BLaER1 treated with 17β-estradiol and CSF1 and Interleukin-3, amounts not matched to agents 10 nM and 100 nM (cell line): Measurements from ENCODE around the gene ZNF644.
"Not testable (repeated sequence)": the region's sequence is repeated elsewhere in the genome, so short reads cannot be mapped to it uniquely, and the experiment has no call there.

Experiments used
- H3K27ac ChIP-seq, 11 experiments: shearing (Covaris generic); formaldehyde crosslinking; 2 replicates each; pipeline ENCODE4 v1.8.1; 2022
- H3K27me3 ChIP-seq, 11 experiments: shearing (Covaris generic); formaldehyde crosslinking; 2 replicates each; pipeline ENCODE4 v1.8.1; 2022
- H3K36me3 ChIP-seq, 11 experiments: shearing (Covaris generic); formaldehyde crosslinking; 2 replicates each; pipeline ENCODE4 v1.8.1; 2022
- H3K4me1 ChIP-seq, 10 experiments: shearing (Covaris generic); formaldehyde crosslinking; 2 replicates each; pipeline ENCODE4 v1.8.1; 2022
- H3K4me2 ChIP-seq, 11 experiments: shearing (Covaris generic); formaldehyde crosslinking; 2 replicates each; pipeline ENCODE4 v1.8.1; 2022
- H3K4me3 ChIP-seq, 10 experiments: shearing (Covaris generic); formaldehyde crosslinking; 2 replicates each; pipeline ENCODE4 v1.8.1; 2022
- H3K9ac ChIP-seq, 11 experiments: shearing (Covaris generic); formaldehyde crosslinking; 2 replicates each; pipeline ENCODE4 v1.8.1; 2022
- H3K9me3 ChIP-seq, 11 experiments: shearing (Covaris generic); formaldehyde crosslinking; replicated peaks in 1 of 11; 2 replicates each; pipeline ENCODE4 v1.8.1; 2022
- H4K20me1 ChIP-seq, 11 experiments: shearing (Covaris generic); formaldehyde crosslinking; 2 replicates each; pipeline ENCODE4 v1.8.1; 2022
- Cebpa-rat ChIP-seq, 11 experiments: shearing (Covaris generic); IDR thresholded peaks; 2 replicates each; pipeline ENCODE4 v1.8.1; 2022

Gene ZNF644

DNA sequence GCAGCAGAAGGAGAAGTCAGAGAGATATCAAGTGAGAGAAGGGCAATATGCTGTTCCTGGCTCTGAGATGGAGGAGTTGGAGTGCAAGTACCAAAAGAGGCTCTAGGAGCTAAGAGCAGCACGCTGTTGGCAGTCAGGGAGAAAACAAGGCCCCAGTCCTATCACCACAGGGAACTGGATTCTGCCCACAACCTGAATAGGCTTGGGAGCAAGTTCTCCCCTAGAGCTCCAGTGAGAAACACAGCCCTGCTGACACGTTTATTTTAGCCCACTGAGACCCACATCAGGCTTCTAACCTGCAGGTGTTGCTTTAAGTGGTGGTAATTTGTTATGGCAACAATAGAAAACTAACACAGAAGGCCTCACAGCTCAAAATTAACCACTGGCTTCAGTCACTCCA, 31.8 kb upstream of the ZNF644 start:
- H3K27me3 ChIP-seq = no peaks in the 10 kb centered on the region
- 0 out of 22 replicates have a peak, but pooled peaks cover 0 to 4% (median 0%) of the 10 kb centered on the region in 11 experiments for H3K9me3 ChIP-seq
- no peak overlapping the region for H3K4me3 ChIP-seq
- H3K36me3 ChIP-seq = no peaks in the 10 kb centered on the region
- peaks cover 39 to 57% (median 49%) of the 10 kb centered on the region in 10 experiments for H3K4me1 ChIP-seq
- peak overlapping the region in 8 of 11 experiments; percentile 71 to 86 (median 81); a peak in 11 of 22 replicates for H3K27ac ChIP-seq
- H4K20me1 ChIP-seq = no peaks in the 10 kb centered on the region
- TF ChIP-seq Cebpa-rat (IDR thresholded peaks at IDR 0.05) = no peak
- H3K9ac ChIP-seq = no peak overlapping the region
- H3K4me2 ChIP-seq = peak overlapping the region in 7 of 11 experiments; percentile 52 to 89 (median 73); a peak in 7 of 22 replicates

DNA sequence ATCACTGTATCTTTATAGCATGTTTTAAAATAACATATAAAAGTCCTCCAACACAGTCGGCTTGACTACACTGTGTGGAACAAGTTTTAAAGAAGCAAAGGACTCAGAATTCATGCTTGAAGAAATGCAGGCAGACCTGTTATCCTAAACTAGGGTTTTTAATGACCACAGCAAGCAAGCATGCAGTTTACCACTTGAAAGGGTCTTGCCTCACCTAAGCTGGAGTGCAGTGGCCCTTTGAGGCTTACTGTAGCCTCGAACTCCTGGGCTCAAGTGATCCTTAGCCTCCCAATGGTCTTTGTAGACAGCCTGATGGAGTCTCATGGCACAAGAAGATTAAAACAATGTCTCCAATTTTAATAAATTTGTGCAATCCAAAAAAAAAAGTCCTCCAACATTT, 27.7 kb upstream of the ZNF644 start:
- not testable (repeated sequence) for H3K4me2 ChIP-seq, H3K9ac ChIP-seq, H3K36me3 ChIP-seq, H3K9me3 ChIP-seq, H3K4me3 ChIP-seq, H4K20me1 ChIP-seq, H3K27me3 ChIP-seq, H3K27ac ChIP-seq
- H3K4me1 ChIP-seq = peaks cover 4 to 22% (median 13%) of the 10 kb centered on the region in 10 experiments

DNA sequence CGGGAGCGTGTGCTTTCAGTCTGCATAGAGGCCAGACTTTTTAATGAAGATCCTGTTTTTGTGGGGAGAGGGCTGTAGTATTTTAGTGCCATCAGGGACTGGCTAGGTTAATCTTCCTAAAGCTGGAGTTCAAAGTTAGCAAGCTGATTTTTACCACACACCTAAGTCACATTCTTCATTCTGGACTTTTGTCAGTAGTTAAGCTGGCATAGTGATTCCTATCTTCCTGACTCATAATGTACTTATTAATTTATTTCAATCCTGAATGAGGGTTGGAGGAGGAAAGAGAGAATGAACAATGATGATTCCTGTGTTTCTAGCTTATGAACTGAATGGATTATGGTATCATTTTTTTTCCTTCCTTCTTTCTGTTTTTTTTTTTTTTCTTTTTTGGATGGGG, 24.9 kb upstream of the ZNF644 start:
- no peaks in the 10 kb centered on the region for H3K27me3 ChIP-seq
- H3K27ac ChIP-seq = no peak overlapping the region
- H3K4me2 ChIP-seq = no peak overlapping the region
- no peak overlapping the region for H3K9ac ChIP-seq
- no peaks in the 10 kb centered on the region for H3K36me3 ChIP-seq
- no peak overlapping the region for H3K4me3 ChIP-seq
- H4K20me1 ChIP-seq = no peaks in the 10 kb centered on the region
- H3K4me1 ChIP-seq = peaks cover 0 to 13% (median 0%) of the 10 kb centered on the region in 10 experiments; a peak in 4 of 20 replicates
- no peak for TF ChIP-seq Cebpa-rat (IDR thresholded peaks at IDR 0.05)
- peaks cover 13 to 28% (median 19%) of the 10 kb centered on the region in 11 experiments for H3K9me3 ChIP-seq

DNA sequence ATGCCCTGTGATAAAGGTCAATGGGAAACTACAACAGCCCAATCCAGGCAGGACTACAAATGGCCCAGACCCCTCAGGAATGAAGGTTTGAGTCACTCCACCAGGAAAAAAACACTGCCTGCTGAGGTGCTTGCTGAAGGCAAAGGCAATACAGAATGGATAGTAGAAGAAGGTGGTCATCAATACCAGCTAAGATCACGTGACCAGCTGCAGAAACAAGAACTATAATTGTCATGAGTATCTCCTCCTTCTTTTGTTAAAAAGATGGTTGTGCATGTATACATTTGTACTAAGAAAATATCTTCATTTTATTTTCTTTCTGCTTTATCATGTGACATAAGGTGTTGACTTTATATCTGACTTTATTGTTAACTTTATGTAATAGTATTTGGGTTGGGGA, 23.4 kb upstream of the ZNF644 start:
- Histone ChIP-seq H3K4me2 (peak overlapping the region in 2 of 11 experiments; percentile 37 to 42; a peak in 3 of 22 replicates), H3K36me3 (no peaks in the 10 kb centered on the region; a peak in 1 of 22 replicates), H3K4me1 (peaks cover 0 to 8% (median 0%) of the 10 kb centered on the region in 10 experiments; a peak in 4 of 20 replicates), H3K4me3 (no peak overlapping the region), H4K20me1 (no peaks in the 10 kb centered on the region), H3K27me3 (no peaks in the 10 kb centered on the region), H3K9ac (no peak overlapping the region), H3K9me3 (peaks cover 23 to 41% (median 31%) of the 10 kb centered on the region in 11 experiments), H3K27ac (no peak overlapping the region)
- TF ChIP-seq Cebpa-rat (IDR thresholded peaks at IDR 0.05) = no peak

DNA sequence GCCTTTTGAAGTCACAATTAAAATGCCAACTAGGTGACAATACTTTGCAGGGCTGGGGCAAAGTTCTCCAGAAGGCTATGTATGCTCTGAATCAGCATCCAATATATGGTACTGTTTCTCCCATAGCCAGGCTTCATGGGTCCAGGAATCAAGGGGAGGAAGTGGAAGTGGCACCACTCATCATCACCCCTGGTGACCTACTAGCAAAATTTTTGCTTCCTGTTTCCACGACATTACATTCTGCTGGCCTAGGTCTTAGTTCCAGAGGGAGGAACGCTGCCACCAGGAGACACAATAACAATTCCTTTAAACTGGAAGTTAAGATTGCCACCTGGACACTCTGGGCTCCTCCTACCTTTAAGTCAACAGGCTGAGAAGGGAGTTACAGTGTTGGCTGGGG, 22.9 kb upstream of the ZNF644 start:
- not testable (repeated sequence) for H4K20me1 ChIP-seq, H3K4me3 ChIP-seq, H3K27me3 ChIP-seq, H3K9ac ChIP-seq, H3K36me3 ChIP-seq, H3K4me1 ChIP-seq, H3K27ac ChIP-seq
- Histone ChIP-seq H3K9me3 (peaks cover 23 to 41% (median 31%) of the 10 kb centered on the region in 11 experiments), H3K4me2 (peak overlapping the region in 2 of 11 experiments; percentile 37 to 42; a peak in 3 of 22 replicates)

DNA sequence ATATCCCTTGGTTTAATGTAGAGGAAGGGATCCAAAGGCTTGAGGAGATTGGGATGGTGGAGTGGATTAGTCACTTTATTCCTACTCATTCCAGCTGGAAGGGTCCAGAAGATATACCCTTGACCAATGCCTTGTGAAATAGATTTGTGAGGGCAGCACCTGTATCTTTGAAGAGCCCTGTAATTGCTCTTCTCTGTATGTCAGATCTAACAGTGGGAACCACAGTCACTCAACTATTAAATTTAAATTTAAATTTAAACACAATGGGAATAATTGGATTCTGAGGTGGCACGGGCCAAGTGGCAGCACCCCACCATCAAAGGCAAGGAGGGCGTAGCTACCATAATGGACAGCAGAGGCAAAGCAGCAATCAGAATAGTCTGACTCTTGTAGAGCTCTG, 20.5 kb upstream of the ZNF644 start:
- not testable (repeated sequence) for H3K27me3 ChIP-seq, H3K27ac ChIP-seq, H3K4me3 ChIP-seq, H3K4me2 ChIP-seq, H3K9ac ChIP-seq, H3K4me1 ChIP-seq, H4K20me1 ChIP-seq, H3K36me3 ChIP-seq
- peaks cover 23 to 41% (median 31%) of the 10 kb centered on the region in 11 experiments for H3K9me3 ChIP-seq

DNA sequence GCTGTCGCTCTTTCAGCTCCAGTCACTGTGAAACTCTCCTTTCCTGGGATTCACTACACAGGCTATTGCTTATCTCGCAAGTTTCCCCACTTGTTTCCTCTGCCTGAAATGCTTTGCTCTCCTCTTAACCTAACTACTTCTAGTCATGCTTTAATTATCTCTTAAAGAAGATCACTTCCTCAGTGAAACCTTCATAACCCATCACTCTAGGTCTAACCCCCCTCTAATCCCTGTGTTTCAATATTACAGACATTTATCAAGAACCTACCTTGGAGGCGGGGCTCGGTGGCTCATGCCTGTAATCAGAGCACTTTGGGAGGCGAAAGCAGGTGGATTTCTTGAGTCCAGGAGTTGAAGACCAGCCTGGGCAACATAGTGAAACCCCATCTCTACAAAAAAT, 16.7 kb upstream of the ZNF644 start:
- H3K4me3 ChIP-seq = no peak overlapping the region
- no peak for TF ChIP-seq Cebpa-rat (IDR thresholded peaks at IDR 0.05)
- H4K20me1 ChIP-seq = no peaks in the 10 kb centered on the region
- H3K9me3 ChIP-seq = peaks cover 23 to 32% (median 30%) of the 10 kb centered on the region in 11 experiments
- no peaks in the 10 kb centered on the region; a peak in 1 of 22 replicates for H3K36me3 ChIP-seq
- H3K27me3 ChIP-seq = no peaks in the 10 kb centered on the region
- no peak overlapping the region for H3K27ac ChIP-seq
- H3K4me1 ChIP-seq = no peaks in the 10 kb centered on the region
- no peak overlapping the region for H3K4me2 ChIP-seq
- H3K9ac ChIP-seq = no peak overlapping the region

DNA sequence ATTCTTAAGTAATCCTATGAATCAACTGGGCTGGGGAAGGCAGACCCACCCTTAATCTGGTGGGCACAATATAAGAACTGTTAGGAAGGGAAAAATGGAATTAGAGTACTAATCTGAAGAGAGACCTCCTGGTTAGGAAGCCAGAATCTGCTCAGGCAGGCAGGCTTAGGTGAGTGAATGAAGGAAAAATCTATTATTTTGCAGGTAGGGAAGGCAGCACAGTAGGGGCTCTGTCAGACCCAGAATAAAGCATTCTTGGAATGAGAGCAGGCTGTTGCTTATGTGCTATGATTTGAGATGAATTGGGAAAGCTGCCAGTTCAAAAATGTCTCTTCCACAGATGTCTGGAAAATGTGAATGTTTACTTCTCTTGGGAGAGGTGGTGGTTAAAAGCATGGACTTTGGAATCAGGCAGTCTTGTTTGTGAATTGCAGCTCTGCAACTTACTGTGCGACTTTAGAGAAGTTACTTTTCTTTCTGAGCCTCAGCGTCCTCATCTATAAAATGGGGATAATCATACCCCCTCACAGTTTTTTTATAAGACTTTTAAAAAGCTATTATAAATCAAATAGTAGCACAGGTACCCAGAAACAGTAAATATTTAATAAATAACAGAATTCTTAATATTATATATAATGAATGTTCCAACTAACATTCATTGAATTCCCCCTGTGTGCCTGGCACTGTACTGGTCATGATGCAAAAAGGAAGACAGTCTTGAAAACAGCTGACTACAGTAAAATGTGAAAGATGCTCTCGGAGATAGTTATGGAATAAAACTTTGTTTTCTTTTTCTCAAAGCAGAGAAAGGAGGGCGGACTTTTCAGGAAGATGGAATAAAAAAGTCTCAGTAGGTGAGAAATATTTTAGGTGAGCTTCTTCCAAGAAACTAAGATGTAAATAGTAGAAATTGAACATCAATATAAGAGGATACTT, 15.3 kb upstream of the ZNF644 start:
- no peaks in the 10 kb centered on the region for H3K4me1 ChIP-seq
- H3K4me2 ChIP-seq = no peak overlapping the region
- H3K9ac ChIP-seq = no peak overlapping the region
- no peak overlapping the region for H3K27ac ChIP-seq
- H4K20me1 ChIP-seq = no peaks in the 10 kb centered on the region
- H3K9me3 ChIP-seq = peaks cover 13 to 18% (median 17%) of the 10 kb centered on the region in 11 experiments
- no peaks in the 10 kb centered on the region; a peak in 1 of 22 replicates for H3K36me3 ChIP-seq
- H3K4me3 ChIP-seq = no peak overlapping the region
- H3K27me3 ChIP-seq = no peaks in the 10 kb centered on the region
- TF ChIP-seq Cebpa-rat (IDR thresholded peaks at IDR 0.05) = no peak

DNA sequence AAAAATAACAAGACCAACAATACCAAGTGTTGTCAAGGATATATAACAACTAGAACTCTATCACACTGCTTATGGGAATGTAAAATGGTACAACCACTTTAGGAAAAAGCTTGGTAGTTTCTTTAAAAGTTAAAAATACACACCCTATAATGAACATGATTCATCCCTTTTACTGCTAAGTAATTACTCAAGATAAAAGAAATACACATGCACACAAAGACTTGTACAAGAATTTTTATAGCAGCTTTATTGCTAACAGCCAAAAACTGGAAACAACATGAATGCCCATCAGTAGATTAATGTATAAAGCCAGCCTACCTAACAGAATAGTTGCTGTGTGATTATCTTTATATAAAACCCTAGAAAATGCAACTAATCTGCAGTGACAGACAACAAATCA, 10.5 kb upstream of the ZNF644 start:
- Histone ChIP-seq H3K9me3 (no peaks in the 10 kb centered on the region; a peak in 1 of 22 replicates), H4K20me1 (no peaks in the 10 kb centered on the region), H3K27ac (no peak overlapping the region), H3K4me1 (peaks cover 0 to 10% (median 0%) of the 10 kb centered on the region in 10 experiments; a peak in 2 of 20 replicates), H3K36me3 (no peaks in the 10 kb centered on the region), H3K4me3 (no peak overlapping the region), H3K9ac (no peak overlapping the region), H3K27me3 (no peaks in the 10 kb centered on the region), H3K4me2 (no peak overlapping the region)
- no peak for TF ChIP-seq Cebpa-rat (IDR thresholded peaks at IDR 0.05)
